CD4-positive, alpha-beta T cell treated with Interleukin-12 subunit alpha and Interleukin-12 subunit beta, for 1 hour (primary cell): ENCODE data around the gene GSTA3.

Source experiments
- DNase-seq: peaks from one replicate; pipeline ENCODE4 v3.0.0-alpha.2; 2020

Gene GSTA3

DNA sequence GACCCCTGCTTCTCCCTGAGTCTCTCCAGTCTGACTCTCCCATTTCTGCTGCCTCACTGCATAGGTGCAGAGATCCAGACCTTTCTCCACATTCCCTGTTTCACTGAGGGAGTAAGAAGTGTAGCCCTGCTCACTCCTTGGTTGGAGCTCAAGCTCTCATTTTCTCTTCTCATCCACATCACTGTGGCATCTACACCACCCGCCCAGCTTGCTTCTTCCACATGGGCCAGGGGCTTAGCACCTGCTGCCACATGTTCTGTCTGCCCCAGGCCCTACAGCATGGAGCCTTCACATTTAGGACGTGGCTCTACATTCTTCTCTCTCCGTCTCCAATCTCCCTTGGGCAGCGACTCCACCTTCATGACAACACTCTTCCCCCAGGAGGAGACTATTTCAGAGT is 60.4 kb downstream of the GSTA3 start:
- DNase-seq = no peak
